WTC11 (cell line): ENCODE data around the gene CXCL11.
"Not testable (repeated sequence)": the region's sequence is repeated elsewhere in the genome, so short reads cannot be mapped to it uniquely, and the experiment has no call there.

Experiments used
- CREM ChIP-seq: sonication (generic); formaldehyde crosslinking; IDR thresholded peaks from 2 replicates; pipeline ENCODE4 v1.8.1; 2022; ENCODE audit warnings: mild to moderate bottlenecking, missing genetic modification reagents, moderate library complexity
- KAT7 ChIP-seq: sonication (generic); formaldehyde crosslinking; IDR thresholded peaks from 2 replicates; pipeline ENCODE4 v1.8.1; 2023; ENCODE audit warnings: missing genetic modification reagents, mild to moderate bottlenecking, borderline replicate concordance
- NR2C2 ChIP-seq: sonication (generic); formaldehyde crosslinking; IDR thresholded peaks from 2 replicates; pipeline ENCODE4 v1.8.0; 2022; ENCODE audit warnings: mild to moderate bottlenecking, missing genetic modification reagents
- SOX15 ChIP-seq: fragments of 250-450 bp; sonication (Bioruptor Pico); IDR thresholded peaks from 2 replicates; pipeline ENCODE4 v1.9.0; 2021; ENCODE audit warnings: mild to moderate bottlenecking
- TP53 ChIP-seq: sonication (generic); formaldehyde crosslinking; IDR thresholded peaks from 2 replicates; pipeline ENCODE4 v1.8.1; 2023; ENCODE audit warnings: mild to moderate bottlenecking, missing genetic modification reagents
- TF ChIP-seq, protein P1 (sequence below): fragments of 200-600 bp; IDR thresholded peaks from 2 replicates; pipeline ENCODE4 v1.8.0; 2022; ENCODE audit warnings: antibody characterized with exemption
- TF ChIP-seq, protein P2 (sequence below): sonication (generic); formaldehyde crosslinking; IDR thresholded peaks from 2 replicates; pipeline ENCODE4 v1.8.1; 2022; ENCODE audit warnings: missing genetic modification reagents, borderline replicate concordance
- TF ChIP-seq, protein P3 (sequence below): sonication (generic); formaldehyde crosslinking; IDR thresholded peaks from 2 replicates; pipeline ENCODE4 v1.8.1; 2022; ENCODE audit warnings: low read depth, mild to moderate bottlenecking, moderate library complexity, missing genetic modification reagents, borderline replicate concordance
- TF ChIP-seq, protein P4 (sequence below): sonication (generic); formaldehyde crosslinking; IDR thresholded peaks from 2 replicates; pipeline ENCODE4 v1.8.1; 2023; ENCODE audit warnings: mild to moderate bottlenecking, missing genetic modification reagents, moderate library complexity

DNA sequence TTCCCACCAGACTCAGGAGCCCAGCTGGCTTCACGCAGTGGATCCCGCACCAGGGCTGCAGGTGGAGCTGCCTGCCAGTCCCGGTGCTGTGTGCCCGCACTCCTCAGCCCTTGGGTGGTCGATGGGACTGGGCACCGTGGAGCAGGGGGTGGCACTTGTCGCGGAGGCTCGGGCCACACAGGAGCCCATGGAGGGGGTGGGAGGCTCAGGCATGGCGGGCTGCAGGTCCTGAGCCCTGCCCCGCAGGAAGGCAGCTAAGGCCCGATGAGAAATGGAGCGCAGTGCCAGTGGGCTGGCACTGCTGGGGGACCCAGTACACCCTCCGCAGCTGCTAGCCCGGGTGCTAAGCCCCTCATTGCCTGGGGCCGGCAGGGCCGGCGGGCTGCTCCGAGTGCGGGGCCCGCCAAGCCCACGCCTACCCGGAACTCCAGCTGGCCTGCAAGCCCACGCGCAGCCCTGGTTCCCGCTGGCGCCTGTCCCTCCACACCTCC lies 14.7 kb upstream of the CXCL11 start:
- TF ChIP-seq, protein P1, sequence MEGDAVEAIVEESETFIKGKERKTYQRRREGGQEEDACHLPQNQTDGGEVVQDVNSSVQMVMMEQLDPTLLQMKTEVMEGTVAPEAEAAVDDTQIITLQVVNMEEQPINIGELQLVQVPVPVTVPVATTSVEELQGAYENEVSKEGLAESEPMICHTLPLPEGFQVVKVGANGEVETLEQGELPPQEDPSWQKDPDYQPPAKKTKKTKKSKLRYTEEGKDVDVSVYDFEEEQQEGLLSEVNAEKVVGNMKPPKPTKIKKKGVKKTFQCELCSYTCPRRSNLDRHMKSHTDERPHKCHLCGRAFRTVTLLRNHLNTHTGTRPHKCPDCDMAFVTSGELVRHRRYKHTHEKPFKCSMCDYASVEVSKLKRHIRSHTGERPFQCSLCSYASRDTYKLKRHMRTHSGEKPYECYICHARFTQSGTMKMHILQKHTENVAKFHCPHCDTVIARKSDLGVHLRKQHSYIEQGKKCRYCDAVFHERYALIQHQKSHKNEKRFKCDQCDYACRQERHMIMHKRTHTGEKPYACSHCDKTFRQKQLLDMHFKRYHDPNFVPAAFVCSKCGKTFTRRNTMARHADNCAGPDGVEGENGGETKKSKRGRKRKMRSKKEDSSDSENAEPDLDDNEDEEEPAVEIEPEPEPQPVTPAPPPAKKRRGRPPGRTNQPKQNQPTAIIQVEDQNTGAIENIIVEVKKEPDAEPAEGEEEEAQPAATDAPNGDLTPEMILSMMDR: not testable (repeated sequence)
- not testable (repeated sequence) for TF ChIP-seq CREM, KAT7, TP53, NR2C2, SOX15 (CRISPR knock-in tag)
- TF ChIP-seq, protein P2, sequence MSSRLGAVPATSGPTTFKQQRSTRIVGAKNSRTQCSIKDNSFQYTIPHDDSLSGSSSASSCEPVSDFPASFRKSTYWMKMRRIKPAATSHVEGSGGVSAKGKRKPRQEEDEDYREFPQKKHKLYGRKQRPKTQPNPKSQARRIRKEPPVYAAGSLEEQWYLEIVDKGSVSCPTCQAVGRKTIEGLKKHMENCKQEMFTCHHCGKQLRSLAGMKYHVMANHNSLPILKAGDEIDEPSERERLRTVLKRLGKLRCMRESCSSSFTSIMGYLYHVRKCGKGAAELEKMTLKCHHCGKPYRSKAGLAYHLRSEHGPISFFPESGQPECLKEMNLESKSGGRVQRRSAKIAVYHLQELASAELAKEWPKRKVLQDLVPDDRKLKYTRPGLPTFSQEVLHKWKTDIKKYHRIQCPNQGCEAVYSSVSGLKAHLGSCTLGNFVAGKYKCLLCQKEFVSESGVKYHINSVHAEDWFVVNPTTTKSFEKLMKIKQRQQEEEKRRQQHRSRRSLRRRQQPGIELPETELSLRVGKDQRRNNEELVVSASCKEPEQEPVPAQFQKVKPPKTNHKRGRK (CRISPR knock-in tag): not testable (repeated sequence)
- TF ChIP-seq, protein P3, sequence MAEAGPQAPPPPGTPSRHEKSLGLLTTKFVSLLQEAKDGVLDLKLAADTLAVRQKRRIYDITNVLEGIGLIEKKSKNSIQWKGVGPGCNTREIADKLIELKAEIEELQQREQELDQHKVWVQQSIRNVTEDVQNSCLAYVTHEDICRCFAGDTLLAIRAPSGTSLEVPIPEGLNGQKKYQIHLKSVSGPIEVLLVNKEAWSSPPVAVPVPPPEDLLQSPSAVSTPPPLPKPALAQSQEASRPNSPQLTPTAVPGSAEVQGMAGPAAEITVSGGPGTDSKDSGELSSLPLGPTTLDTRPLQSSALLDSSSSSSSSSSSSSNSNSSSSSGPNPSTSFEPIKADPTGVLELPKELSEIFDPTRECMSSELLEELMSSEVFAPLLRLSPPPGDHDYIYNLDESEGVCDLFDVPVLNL (CRISPR knock-in tag): not testable (repeated sequence)
- TF ChIP-seq, protein P4, sequence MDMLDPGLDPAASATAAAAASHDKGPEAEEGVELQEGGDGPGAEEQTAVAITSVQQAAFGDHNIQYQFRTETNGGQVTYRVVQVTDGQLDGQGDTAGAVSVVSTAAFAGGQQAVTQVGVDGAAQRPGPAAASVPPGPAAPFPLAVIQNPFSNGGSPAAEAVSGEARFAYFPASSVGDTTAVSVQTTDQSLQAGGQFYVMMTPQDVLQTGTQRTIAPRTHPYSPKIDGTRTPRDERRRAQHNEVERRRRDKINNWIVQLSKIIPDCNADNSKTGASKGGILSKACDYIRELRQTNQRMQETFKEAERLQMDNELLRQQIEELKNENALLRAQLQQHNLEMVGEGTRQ (CRISPR knock-in tag): not testable (repeated sequence)
